Right lobe of liver (tissue), 4 donors: ENCODE data around the gene TAMM41.

Source experiments
- POLR2A ChIP-seq: fragments of 450-650 bp; IDR thresholded peaks from one replicate; pipeline ENCODE4 v1.6.1; 2017; ENCODE audit warnings: antibody characterized with exemption, mild to moderate bottlenecking
- TF ChIP-seq, protein P1 (sequence below), 4 donors: fragments of 200-600 bp in 3 of 4; fragments of 450-650 bp in 1 of 4; IDR thresholded peaks; one replicate each; pipeline versions ENCODE4 v1.5.1 to v1.8.0; 2016 to 2022; ENCODE audit warnings: antibody characterized with exemption in 4 of 4, mild to moderate bottlenecking in 2 of 4
- donor health status: DM: no; HTN: no; CAD: no.
- donor health status: DM: no; HTN: no; CAD: no.
- donor health status: DM: no; HTN: yes; CAD: no.

- TF ChIP-seq, protein P1, sequence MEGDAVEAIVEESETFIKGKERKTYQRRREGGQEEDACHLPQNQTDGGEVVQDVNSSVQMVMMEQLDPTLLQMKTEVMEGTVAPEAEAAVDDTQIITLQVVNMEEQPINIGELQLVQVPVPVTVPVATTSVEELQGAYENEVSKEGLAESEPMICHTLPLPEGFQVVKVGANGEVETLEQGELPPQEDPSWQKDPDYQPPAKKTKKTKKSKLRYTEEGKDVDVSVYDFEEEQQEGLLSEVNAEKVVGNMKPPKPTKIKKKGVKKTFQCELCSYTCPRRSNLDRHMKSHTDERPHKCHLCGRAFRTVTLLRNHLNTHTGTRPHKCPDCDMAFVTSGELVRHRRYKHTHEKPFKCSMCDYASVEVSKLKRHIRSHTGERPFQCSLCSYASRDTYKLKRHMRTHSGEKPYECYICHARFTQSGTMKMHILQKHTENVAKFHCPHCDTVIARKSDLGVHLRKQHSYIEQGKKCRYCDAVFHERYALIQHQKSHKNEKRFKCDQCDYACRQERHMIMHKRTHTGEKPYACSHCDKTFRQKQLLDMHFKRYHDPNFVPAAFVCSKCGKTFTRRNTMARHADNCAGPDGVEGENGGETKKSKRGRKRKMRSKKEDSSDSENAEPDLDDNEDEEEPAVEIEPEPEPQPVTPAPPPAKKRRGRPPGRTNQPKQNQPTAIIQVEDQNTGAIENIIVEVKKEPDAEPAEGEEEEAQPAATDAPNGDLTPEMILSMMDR (IDR thresholded peaks at IDR 0.05): no peak
- TF ChIP-seq POLR2A: no peak
Measured at GRCh38 chr3:11810276-11810675, 36.4 kb downstream of the TAMM41 start.
